ENCODE results near the gene INPP5A.
A peak's percentile ranks its signal among the peaks of the same experiment; 100 is the strongest.
"Not testable (repeated sequence)": the region's sequence is repeated elsewhere in the genome, so short reads cannot be mapped to it uniquely, and the experiment has no call there.

INPP5A gene

GRCh38 chr10:132570771-132571649 is 33.4 kb downstream of the INPP5A start:
- Histone ChIP-seq H3F3A (ENCODE audit: control insufficient read depth, insufficient read depth) (no peaks in the 10 kb centered on the region), H3K36me3 (ENCODE audit: control insufficient read depth, low read length) (no peaks in the 10 kb centered on the region), H3K9me3 (ENCODE audit: control insufficient read depth, insufficient read depth, low read length) (no peaks in the 10 kb centered on the region), H3K27me3 (ENCODE audit: control insufficient read depth, low read length) (no peaks in the 10 kb centered on the region), H3K4me2 (ENCODE audit: low read length) (peak overlapping the region; percentile 61), H4K20me1 (ENCODE audit: control insufficient read depth, insufficient read depth, low read depth, low read length) (0 out of 2 replicates have a peak, but pooled peaks cover 3% of the 10 kb centered on the region), H3K9me2 (replicated peaks; ENCODE audit: control insufficient read depth, low read length) (no peaks in the 10 kb centered on the region), H3K4me1 (ENCODE audit: control insufficient read depth, low read length) (peaks cover 28% of the 10 kb centered on the region), H3K27ac (ENCODE audit: low read depth, low read length) (peak overlapping the region; percentile 48), H3K4me3 (ENCODE audit: low read length) (peak overlapping the region; percentile 51), H3K79me2 (ENCODE audit: control insufficient read depth, low read length) (peaks cover 3% of the 10 kb centered on the region; the same call in 1 of the 2 replicates)
- TF ChIP-seq EZH2phosphoT487 (IDR thresholded peaks at IDR 0.05; ENCODE audit: borderline replicate concordance, low read length) (no peak), CTCF (IDR thresholded peaks at IDR 0.05; ENCODE audit: low read depth, low read length, poor library complexity, severe bottlenecking) (no peak)

GRCh38 chr10:132571650-132572544 is 34.3 kb downstream of the INPP5A start:
- peak overlapping the region; percentile 61 for H3K4me2 ChIP-seq (ENCODE audit: low read length)
- TF ChIP-seq CTCF (IDR thresholded peaks at IDR 0.05; ENCODE audit: low read depth, low read length, poor library complexity, severe bottlenecking) (no peak), EZH2phosphoT487 (IDR thresholded peaks at IDR 0.05; ENCODE audit: borderline replicate concordance, low read length) (no peak)
- no peaks in the 10 kb centered on the region for H3K9me3 ChIP-seq (ENCODE audit: control insufficient read depth, insufficient read depth, low read length)
- H4K20me1 ChIP-seq (ENCODE audit: control insufficient read depth, insufficient read depth, low read depth, low read length) = 0 out of 2 replicates have a peak, but pooled peaks cover 3% of the 10 kb centered on the region
- peaks cover 28% of the 10 kb centered on the region for H3K4me1 ChIP-seq (ENCODE audit: control insufficient read depth, low read length)
- H3F3A ChIP-seq (ENCODE audit: control insufficient read depth, insufficient read depth) = no peaks in the 10 kb centered on the region
- no peaks in the 10 kb centered on the region for H3K9me2 ChIP-seq (replicated peaks; ENCODE audit: control insufficient read depth, low read length)
- peaks cover 3% of the 10 kb centered on the region; the same call in 1 of the 2 replicates for H3K79me2 ChIP-seq (ENCODE audit: control insufficient read depth, low read length)
- H3K27me3 ChIP-seq (ENCODE audit: control insufficient read depth, low read length) = no peaks in the 10 kb centered on the region
- no peaks in the 10 kb centered on the region for H3K36me3 ChIP-seq (ENCODE audit: control insufficient read depth, low read length)
- H3K4me3 ChIP-seq (ENCODE audit: low read length) = peak overlapping the region; percentile 51
- H3K27ac ChIP-seq (ENCODE audit: low read depth, low read length) = peak overlapping the region; percentile 48

- H3K4me1 ChIP-seq (ENCODE audit: control insufficient read depth, low read length) = peaks cover 28% of the 10 kb centered on the region
- no peaks in the 10 kb centered on the region for H3K27me3 ChIP-seq (ENCODE audit: control insufficient read depth, low read length)
- TF ChIP-seq EZH2phosphoT487 (IDR thresholded peaks at IDR 0.05; ENCODE audit: borderline replicate concordance, low read length) (no peak), CTCF (IDR thresholded peaks at IDR 0.05; ENCODE audit: low read depth, low read length, poor library complexity, severe bottlenecking) (no peak)
- peaks cover 3% of the 10 kb centered on the region; the same call in 1 of the 2 replicates for H3K79me2 ChIP-seq (ENCODE audit: control insufficient read depth, low read length)
- peak overlapping the region; percentile 61 for H3K4me2 ChIP-seq (ENCODE audit: low read length)
- no peaks in the 10 kb centered on the region for H3F3A ChIP-seq (ENCODE audit: control insufficient read depth, insufficient read depth)
- 0 out of 2 replicates have a peak, but pooled peaks cover 3% of the 10 kb centered on the region for H4K20me1 ChIP-seq (ENCODE audit: control insufficient read depth, insufficient read depth, low read depth, low read length)
- no peak overlapping the region for H3K27ac ChIP-seq (ENCODE audit: low read depth, low read length)
- peak overlapping the region; percentile 51; the same call in 1 of the 2 replicates for H3K4me3 ChIP-seq (ENCODE audit: low read length)
- no peaks in the 10 kb centered on the region for H3K9me2 ChIP-seq (replicated peaks; ENCODE audit: control insufficient read depth, low read length)
- H3K9me3 ChIP-seq (ENCODE audit: control insufficient read depth, insufficient read depth, low read length) = no peaks in the 10 kb centered on the region
- no peaks in the 10 kb centered on the region for H3K36me3 ChIP-seq (ENCODE audit: control insufficient read depth, low read length)
These were observed 35.0 kb downstream of the INPP5A start for GRCh38 chr10:132572545-132572937.

- peaks cover 28% of the 10 kb centered on the region for H3K4me1 ChIP-seq (ENCODE audit: control insufficient read depth, low read length)
- not testable (repeated sequence) for H3K79me2 ChIP-seq (ENCODE audit: control insufficient read depth, low read length); H3K9me2 ChIP-seq (replicated peaks; ENCODE audit: control insufficient read depth, low read length); H3K27me3 ChIP-seq (ENCODE audit: control insufficient read depth, low read length); H3F3A ChIP-seq (ENCODE audit: control insufficient read depth, insufficient read depth); H3K9me3 ChIP-seq (ENCODE audit: control insufficient read depth, insufficient read depth, low read length); H4K20me1 ChIP-seq (ENCODE audit: control insufficient read depth, insufficient read depth, low read depth, low read length); H3K27ac ChIP-seq (ENCODE audit: low read depth, low read length); H3K4me2 ChIP-seq (ENCODE audit: low read length); H3K4me3 ChIP-seq (ENCODE audit: low read length); H3K36me3 ChIP-seq (ENCODE audit: control insufficient read depth, low read length)
These were observed 35.4 kb downstream of the INPP5A start for GRCh38 chr10:132572946-132573345.

All from DOHH2 (cell line).